HG03558 (cell line): ENCODE measurements around the gene CNOT9.

ENCODE experiments used
- ATAC-seq: cut with Tn5 transposase; IDR thresholded peaks from one replicate; pipeline ENCODE4 v1.9.1; 2021; ENCODE audit warnings: moderate number of reproducible peaks; ENCODE audit not compliant: unreplicated experiment; ENCODE audit errors: extremely low read depth

The CNOT9 gene

GRCh38 chr2:218576854-218577253 lies 8.2 kb downstream of the CNOT9 start:
- ATAC-seq: no peak

- ATAC-seq: no peak
Measured at GRCh38 chr2:218577482-218578220, 9.0 kb downstream of the CNOT9 start.

- ATAC-seq: no peak
Measured at GRCh38 chr2:218578272-218578877, 9.7 kb downstream of the CNOT9 start.

GRCh38 chr2:218582076-218582475 lies 13.4 kb downstream of the CNOT9 start:
- ATAC-seq: peak; percentile 84

GRCh38 chr2:218583983-218584850 lies 15.6 kb downstream of the CNOT9 start:
- no peak for ATAC-seq

- ATAC-seq: no peak
Measured at GRCh38 chr2:218585541-218585940, 16.9 kb downstream of the CNOT9 start.

GRCh38 chr2:218605432-218605831 lies 36.8 kb downstream of the CNOT9 start:
- ATAC-seq: no peak

- ATAC-seq: no peak
Measured at GRCh38 chr2:218607436-218608115, 38.9 kb downstream of the CNOT9 start, which contains the start of gene PLCD4. TSS of gene PLCD4 (plus strand) at chr2:218607899. CDS start at chr2:218615740, 7,841 bp downstream.

- ATAC-seq: no peak
Measured at GRCh38 chr2:218615868-218616315, 47.3 kb downstream of the CNOT9 start.

- no peak for ATAC-seq
Measured at GRCh38 chr2:218618102-218618860, 49.6 kb downstream of the CNOT9 start.

GRCh38 chr2:218621007-218621406 lies 52.4 kb downstream of the CNOT9 start:
- no peak for ATAC-seq

GRCh38 chr2:218622606-218623365 lies 54.1 kb downstream of the CNOT9 start:
- ATAC-seq: no peak

- ATAC-seq: no peak
Measured at GRCh38 chr2:218623366-218623705, 54.7 kb downstream of the CNOT9 start.

- no peak for ATAC-seq
Measured at GRCh38 chr2:218626369-218626768, 57.7 kb downstream of the CNOT9 start.

GRCh38 chr2:218627939-218628338 lies 59.3 kb downstream of the CNOT9 start:
- no peak for ATAC-seq

- ATAC-seq: no peak
Measured at GRCh38 chr2:218631837-218632236, 63.2 kb downstream of the CNOT9 start.

- ATAC-seq: no peak
Measured at GRCh38 chr2:218635719-218636118, 67.1 kb downstream of the CNOT9 start.

GRCh38 chr2:218638372-218638771 lies 69.7 kb downstream of the CNOT9 start:
- ATAC-seq: no peak

- no peak for ATAC-seq
Measured at GRCh38 chr2:218642121-218642656, 73.5 kb downstream of the CNOT9 start.
